PFSK-1 (cell line): ENCODE data around the gene FOSL2.

Experiments used
- FOXP2 ChIP-seq: optimal IDR thresholded peaks from 2 replicates; pipeline ENCODE3; 2011; ENCODE audit warnings: borderline replicate concordance, control low read depth, inconsistent platforms; ENCODE audit not compliant: insufficient read depth; ENCODE audit errors: extremely low read length, extremely low read depth
- POLR2AphosphoS5 ChIP-seq: IDR thresholded peaks from 2 replicates; pipeline ENCODE4 v1.6.1; 2012; ENCODE audit warnings: low read depth, mild to moderate bottlenecking, control low read depth, low read length, moderate library complexity
- SIN3A ChIP-seq: IDR thresholded peaks from 2 replicates; pipeline ENCODE4 v1.6.1; 2012; ENCODE audit warnings: mild to moderate bottlenecking, low read length, moderate library complexity, borderline replicate concordance; ENCODE audit not compliant: insufficient read depth
- TAF1 ChIP-seq: IDR thresholded peaks from 2 replicates; pipeline ENCODE4 v1.6.1; 2012; ENCODE audit warnings: low read length, control low read depth, borderline replicate concordance; ENCODE audit not compliant: insufficient read depth
- TF ChIP-seq, protein P1 (sequence below), 2 experiments: IDR thresholded peaks; 2 replicates each; pipeline versions ENCODE4 v1.6.1 to v1.8.0; 2011 to 2012; ENCODE audit warnings: low read depth in 2 of 2, low read length in 2 of 2, control low read depth in 1 of 2, inconsistent platforms in 1 of 2, mild to moderate bottlenecking in 1 of 2, moderate library complexity in 1 of 2; ENCODE audit not compliant: insufficient read depth in 1 of 2

Gene FOSL2

GRCh38 chr2:28413899-28414295 lies 21.2 kb downstream of the FOSL2 start:
- TF ChIP-seq TAF1 (no peak), FOXP2 (no peak), POLR2AphosphoS5 (no peak), SIN3A (no peak)
- TF ChIP-seq, protein P1, sequence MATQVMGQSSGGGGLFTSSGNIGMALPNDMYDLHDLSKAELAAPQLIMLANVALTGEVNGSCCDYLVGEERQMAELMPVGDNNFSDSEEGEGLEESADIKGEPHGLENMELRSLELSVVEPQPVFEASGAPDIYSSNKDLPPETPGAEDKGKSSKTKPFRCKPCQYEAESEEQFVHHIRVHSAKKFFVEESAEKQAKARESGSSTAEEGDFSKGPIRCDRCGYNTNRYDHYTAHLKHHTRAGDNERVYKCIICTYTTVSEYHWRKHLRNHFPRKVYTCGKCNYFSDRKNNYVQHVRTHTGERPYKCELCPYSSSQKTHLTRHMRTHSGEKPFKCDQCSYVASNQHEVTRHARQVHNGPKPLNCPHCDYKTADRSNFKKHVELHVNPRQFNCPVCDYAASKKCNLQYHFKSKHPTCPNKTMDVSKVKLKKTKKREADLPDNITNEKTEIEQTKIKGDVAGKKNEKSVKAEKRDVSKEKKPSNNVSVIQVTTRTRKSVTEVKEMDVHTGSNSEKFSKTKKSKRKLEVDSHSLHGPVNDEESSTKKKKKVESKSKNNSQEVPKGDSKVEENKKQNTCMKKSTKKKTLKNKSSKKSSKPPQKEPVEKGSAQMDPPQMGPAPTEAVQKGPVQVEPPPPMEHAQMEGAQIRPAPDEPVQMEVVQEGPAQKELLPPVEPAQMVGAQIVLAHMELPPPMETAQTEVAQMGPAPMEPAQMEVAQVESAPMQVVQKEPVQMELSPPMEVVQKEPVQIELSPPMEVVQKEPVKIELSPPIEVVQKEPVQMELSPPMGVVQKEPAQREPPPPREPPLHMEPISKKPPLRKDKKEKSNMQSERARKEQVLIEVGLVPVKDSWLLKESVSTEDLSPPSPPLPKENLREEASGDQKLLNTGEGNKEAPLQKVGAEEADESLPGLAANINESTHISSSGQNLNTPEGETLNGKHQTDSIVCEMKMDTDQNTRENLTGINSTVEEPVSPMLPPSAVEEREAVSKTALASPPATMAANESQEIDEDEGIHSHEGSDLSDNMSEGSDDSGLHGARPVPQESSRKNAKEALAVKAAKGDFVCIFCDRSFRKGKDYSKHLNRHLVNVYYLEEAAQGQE (IDR thresholded peaks at IDR 0.05; ENCODE audit: insufficient read depth in 1 of 2, low read depth in 2 of 2, low read length in 2 of 2), result no peak

GRCh38 chr2:28414583-28414982 lies 21.9 kb downstream of the FOSL2 start:
- TF ChIP-seq TAF1, result no peak
- TF ChIP-seq SIN3A, result no peak
- TF ChIP-seq, protein P1 (IDR thresholded peaks at IDR 0.05; ENCODE audit: insufficient read depth in 1 of 2, low read depth in 2 of 2, low read length in 2 of 2), result no peak
- TF ChIP-seq FOXP2, result no peak
- no peak for TF ChIP-seq POLR2AphosphoS5

DNA sequence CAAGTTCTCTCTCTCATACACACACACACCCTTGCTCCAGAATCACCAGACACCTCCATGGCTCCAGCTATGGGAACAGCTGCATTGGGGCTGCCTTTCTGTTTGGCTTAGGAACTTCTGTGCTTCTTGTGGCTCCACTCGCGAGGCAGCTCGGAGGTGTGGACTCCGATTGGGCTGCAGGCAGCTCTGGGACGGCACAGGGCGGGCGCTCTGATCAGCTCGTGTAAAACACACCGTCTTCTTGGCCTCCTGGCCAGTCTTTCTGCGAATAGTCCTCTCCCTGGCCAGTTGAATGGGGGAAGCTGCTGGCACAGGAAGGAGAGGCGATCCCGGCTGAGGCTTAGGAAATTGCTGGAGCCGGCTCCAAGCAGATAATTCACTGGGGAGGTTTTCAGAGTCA lies 22.4 kb downstream of the FOSL2 start:
- TF ChIP-seq SIN3A (no peak), FOXP2 (no peak), POLR2AphosphoS5 (no peak), TAF1 (no peak)
- TF ChIP-seq, protein P1 (IDR thresholded peaks at IDR 0.05; ENCODE audit: insufficient read depth in 1 of 2, low read depth in 2 of 2, low read length in 2 of 2), result no peak

GRCh38 chr2:28415715-28416114 lies 23.1 kb downstream of the FOSL2 start:
- TF ChIP-seq POLR2AphosphoS5, result no peak
- no peak for TF ChIP-seq FOXP2
- TF ChIP-seq SIN3A, result no peak
- no peak for TF ChIP-seq TAF1
- TF ChIP-seq, protein P1 (IDR thresholded peaks at IDR 0.05; ENCODE audit: insufficient read depth in 1 of 2, low read depth in 2 of 2, low read length in 2 of 2), result no peak

GRCh38 chr2:28419003-28419402 lies 26.3 kb downstream of the FOSL2 start:
- TF ChIP-seq FOXP2 (no peak), SIN3A (no peak), TAF1 (no peak), POLR2AphosphoS5 (no peak)
- TF ChIP-seq, protein P1 (IDR thresholded peaks at IDR 0.05; ENCODE audit: insufficient read depth in 1 of 2, low read depth in 2 of 2, low read length in 2 of 2), result no peak
